GM12878 (cell line): ENCODE measurements around the gene ASPG.

Experiments used
- BRCA1 ChIP-seq: IDR thresholded peaks from 2 replicates; pipeline ENCODE4 v1.6.1; 2011; ENCODE audit warnings: low read depth, low read length, improper control_type of control experiment
- CEBPB ChIP-seq, 2 experiments: fragments of 150-350 bp in 1 of 2; IDR thresholded peaks; 2 replicates each; pipeline ENCODE4 v1.6.1; 2012 to 2014; ENCODE audit warnings: low read depth in 2 of 2, low read length in 2 of 2, borderline replicate concordance in 1 of 2, inconsistent platforms in 1 of 2
- CREB1 ChIP-seq: IDR thresholded peaks from 2 replicates; pipeline ENCODE4 v1.6.1; 2012; ENCODE audit warnings: low read depth, mild to moderate bottlenecking, inconsistent platforms
- CTCF ChIP-seq, 3 experiments: IDR thresholded peaks in 2 of 3; conservative IDR thresholded peaks in 1 of 3; 2 replicates each; pipeline ENCODE4 v1.5.1; 2011; ENCODE audit warnings: low read depth in 3 of 3, low read length in 3 of 3, mild to moderate bottlenecking in 3 of 3, control low read depth in 2 of 3, moderate library complexity in 2 of 3, inconsistent platforms in 1 of 3, mixed read lengths in 1 of 3; ENCODE audit not compliant: control insufficient read depth in 2 of 3, insufficient read depth in 1 of 3; ENCODE audit errors: extremely low read depth in 1 of 3
- EP300 ChIP-seq, 2 experiments: fragments of 150-350 bp in 1 of 2; IDR thresholded peaks; 2 replicates each; pipeline ENCODE4 v1.6.1; 2011 to 2012; ENCODE audit warnings: low read depth in 2 of 2, low read length in 2 of 2, borderline replicate concordance in 1 of 2, improper control_type of control experiment in 1 of 2, inconsistent platforms in 1 of 2; ENCODE audit not compliant: control insufficient read depth in 1 of 2
- EZH2 ChIP-seq: IDR thresholded peaks from 2 replicates; pipeline ENCODE4 v1.6.1; 2012; ENCODE audit warnings: low read depth, mild to moderate bottlenecking, control low read depth, inconsistent platforms, low read length, borderline replicate concordance; ENCODE audit not compliant: control insufficient read depth
- HCFC1 ChIP-seq: fragments of 150-350 bp; IDR thresholded peaks from 2 replicates; pipeline ENCODE4 v1.6.1; 2014; ENCODE audit warnings: low read length
- HDAC6 ChIP-seq: fragments of 200-600 bp; sonication (generic); IDR thresholded peaks from one replicate; pipeline ENCODE4 v1.8.0; 2017; ENCODE audit warnings: antibody characterized with exemption; ENCODE audit not compliant: unreplicated experiment
- HDGF ChIP-seq: fragments of 450-650 bp; IDR thresholded peaks from 2 replicates; pipeline ENCODE4 v1.6.1; 2016; ENCODE audit warnings: antibody characterized with exemption
- JUNB ChIP-seq: IDR thresholded peaks from 2 replicates; pipeline ENCODE4 v1.6.1; 2016; ENCODE audit warnings: antibody characterized with exemption, mild to moderate bottlenecking
- MAX ChIP-seq: IDR thresholded peaks from 2 replicates; pipeline ENCODE4 v1.6.1; 2012; ENCODE audit warnings: low read depth, low read length, improper control_type of control experiment
- MXI1 ChIP-seq: fragments of 150-350 bp; IDR thresholded peaks from 2 replicates; pipeline ENCODE4 v1.6.1; 2011; ENCODE audit warnings: low read depth, mild to moderate bottlenecking, inconsistent platforms, low read length, improper control_type of control experiment
- MYC ChIP-seq: IDR thresholded peaks from 2 replicates; pipeline ENCODE4 v1.6.1; 2011; ENCODE audit warnings: mild to moderate bottlenecking, low read length, moderate library complexity, inconsistent platforms; ENCODE audit not compliant: insufficient read depth, insufficient replicate concordance, insufficient read length, severe bottlenecking
- POLR2AphosphoS5 ChIP-seq: IDR thresholded peaks from 2 replicates; pipeline ENCODE4 v1.6.1; 2011; ENCODE audit warnings: mild to moderate bottlenecking, low read length, inconsistent platforms

- no peak for TF ChIP-seq HDAC6
- no peak for TF ChIP-seq MXI1
- no peak for TF ChIP-seq HCFC1
- no peak for TF ChIP-seq JUNB
- TF ChIP-seq EP300 (IDR thresholded peaks at IDR 0.05; ENCODE audit: borderline replicate concordance in 1 of 2, control insufficient read depth in 1 of 2, low read depth in 2 of 2, low read length in 2 of 2) = no peak
- no peak for TF ChIP-seq MAX
- no peak for TF ChIP-seq EZH2
- no peak for TF ChIP-seq CREB1
- no peak for TF ChIP-seq MYC
- TF ChIP-seq BRCA1 = no peak
- no peak for TF ChIP-seq CEBPB (IDR thresholded peaks at IDR 0.05; ENCODE audit: borderline replicate concordance in 1 of 2, low read depth in 2 of 2, low read length in 2 of 2)
- TF ChIP-seq HDGF = no peak
- 0 out of 6 replicates have a peak, but pooled peaks of 1 of the 3 experiments have one; percentile 4 for TF ChIP-seq CTCF (IDR thresholded peaks at IDR 0.05 in 2 of 3, conservative IDR thresholded peaks at IDR 0.05 in 1 of 3; ENCODE audit: control insufficient read depth in 2 of 3, extremely low read depth in 1 of 3, insufficient read depth in 1 of 3, low read depth in 3 of 3, low read length in 3 of 3)
- TF ChIP-seq POLR2AphosphoS5 = no peak
These were observed 11.5 kb downstream of the ASPG start for GRCh38 chr14:104096751-104097700.
